Large intestine (tissue), 3 donors: ENCODE data around the gene ING4. TPM values are rescaled to one million over a fixed set of nuclear protein-coding genes. Genes with fewer than 3 reads are reported as not detected.

ENCODE experiments used
- DNase-seq, 2 donors: peaks; one replicate each; pipeline versions ENCODE4 v3.0.0 to v3.0.0-alpha.2; 2013
- H3K27ac ChIP-seq: one replicate; pipeline ENCODE4 v1.5.1; 2013; ENCODE audit warnings: low read length
- H3K27me3 ChIP-seq: 2 replicates; pipeline ENCODE4 v1.6.1; 2013; ENCODE audit warnings: low read length; ENCODE audit not compliant: control insufficient read depth, insufficient read depth
- H3K36me3 ChIP-seq: 2 replicates; pipeline ENCODE4 v1.6.1; 2013; ENCODE audit warnings: low read length; ENCODE audit not compliant: control insufficient read depth, insufficient read depth
- H3K4me1 ChIP-seq: one replicate; pipeline ENCODE4 v1.6.1; 2013; ENCODE audit warnings: low read length; ENCODE audit not compliant: control insufficient read depth, insufficient read depth
- H3K4me3 ChIP-seq: one replicate; pipeline ENCODE4 v1.5.1; 2013; ENCODE audit warnings: low read length
- H3K9me3 ChIP-seq: one replicate; pipeline ENCODE4 v1.6.1; 2013; ENCODE audit warnings: mild to moderate bottlenecking, low read depth, low read length, moderate library complexity; ENCODE audit not compliant: control insufficient read depth
- WGBS: methylation state at CpG from one replicate; pipeline ENCODE4 v1.1.5; 2013; ENCODE audit warnings: low lambda C conversion rate; ENCODE audit not compliant: insufficient coverage; 5-methylcytosine and 5-hydroxymethylcytosine counted together
- polyA plus RNA-seq: library from polyadenylated mRNA; unstranded; fragments of 120-200 nt; gene quantifications from one replicate; pipeline ENCODE4 v1.2.1, GENCODE V29; 2013

ING4 gene
- polyA plus RNA-seq, 1 donor: 61.1 TPM

DNA sequence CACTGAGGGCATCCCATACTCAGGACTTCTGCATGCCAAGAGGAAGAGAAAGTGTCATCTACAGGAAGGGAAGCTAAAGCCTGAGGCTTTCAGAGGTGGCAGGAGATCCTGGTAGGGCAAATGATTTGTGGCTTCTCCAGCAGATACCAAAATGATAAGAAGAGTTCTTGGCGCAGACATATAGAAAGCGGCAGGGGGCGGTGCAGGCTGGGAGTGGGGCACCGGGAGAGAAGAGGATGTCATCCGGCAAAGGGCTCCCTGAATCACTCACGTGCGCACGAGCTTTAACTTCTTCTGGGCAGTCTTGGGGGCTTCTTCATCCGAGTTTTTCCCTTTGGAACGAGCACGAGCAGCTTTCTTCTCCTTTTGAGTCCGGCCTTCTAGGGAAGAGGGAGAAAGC lies 10.5 kb downstream of the ING4 start:
- no peaks in the 10 kb centered on the region for H3K9me3 ChIP-seq
- WGBS: no CpG with 5 or more reads among the region's 12 CpGs
- DNase-seq: no peak
- H3K36me3 ChIP-seq: peaks cover 67% of the 10 kb centered on the region
- H3K27ac ChIP-seq: no peak overlapping the region
- no peak overlapping the region for H3K4me3 ChIP-seq
- no peaks in the 10 kb centered on the region for H3K27me3 ChIP-seq
- H3K4me1 ChIP-seq: no peaks in the 10 kb centered on the region

DNA sequence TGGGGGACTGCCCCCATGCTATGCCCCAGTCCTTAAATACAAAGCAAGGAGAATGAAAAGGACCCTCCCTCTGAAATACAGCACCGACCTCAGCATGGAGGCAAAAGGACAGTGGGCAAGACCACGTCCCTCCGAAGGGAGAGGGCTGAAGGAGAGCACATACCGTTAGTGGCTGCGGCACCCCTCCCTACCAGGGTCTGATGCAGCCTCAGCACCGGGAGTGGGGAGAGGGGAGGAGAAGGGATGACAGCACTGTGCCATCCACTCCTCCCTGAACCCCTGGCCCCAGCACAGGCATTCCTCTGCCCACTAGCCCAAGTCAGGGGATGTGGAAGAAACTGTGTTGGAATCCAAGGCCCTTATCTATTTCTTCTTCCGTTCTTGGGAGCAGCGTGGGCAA lies 12.1 kb downstream of the ING4 start:
- Histone ChIP-seq H3K4me1 (peaks cover 5% of the 10 kb centered on the region), H3K27ac (no peak overlapping the region), H3K4me3 (no peak overlapping the region), H3K9me3 (no peaks in the 10 kb centered on the region), H3K36me3 (peaks cover 57% of the 10 kb centered on the region), H3K27me3 (no peaks in the 10 kb centered on the region)
- WGBS: no CpG with 5 or more reads among the region's 8 CpGs
- no peak for DNase-seq

DNA sequence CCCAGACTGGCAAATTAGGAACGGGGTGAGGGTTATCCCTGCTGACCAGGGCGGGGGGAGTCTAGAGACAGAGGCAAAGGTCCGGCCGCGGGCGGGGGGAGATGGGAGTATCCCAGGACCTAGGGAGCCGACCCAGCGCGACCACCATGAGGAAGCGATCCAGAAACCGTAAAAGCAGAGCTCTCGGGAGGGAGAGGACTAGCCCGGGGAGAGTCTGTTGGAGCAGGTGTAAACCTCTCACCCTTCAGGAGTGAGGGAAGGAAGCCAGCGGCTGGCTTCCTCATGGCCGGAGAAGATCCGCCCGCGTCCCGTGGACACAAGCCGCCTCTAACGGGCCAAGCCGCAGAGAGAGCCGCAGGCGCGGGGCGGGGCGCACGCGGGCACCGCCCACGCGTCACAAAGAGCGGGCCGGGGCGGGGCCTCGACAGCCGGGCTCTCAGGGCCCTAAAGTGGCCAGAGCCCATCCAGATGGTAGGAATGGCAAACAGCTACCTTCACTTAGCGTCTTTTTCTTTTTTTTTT lies 15.8 kb downstream of the ING4 start, which contains the start of gene ACRBP:
ACRBP (minus strand) TSS at position 350 of the 522 bp plus-strand sequence; CDS start at position 284, 66 bp downstream.
- H3K36me3 ChIP-seq: peaks cover 25% of the 10 kb centered on the region
- H3K27ac ChIP-seq: no peak within 1 kb of the TSS
- H3K27me3 ChIP-seq: no peaks in the 10 kb centered on the region
- DNase-seq: peak; percentile 50 to 67
- no peaks in the 10 kb centered on the region for H3K9me3 ChIP-seq
- peak within 1 kb of the TSS; percentile 48 for H3K4me3 ChIP-seq
- no CpG with 5 or more reads among the region's 38 CpGs for WGBS
- peaks cover 5% of the 10 kb centered on the region for H3K4me1 ChIP-seq

DNA sequence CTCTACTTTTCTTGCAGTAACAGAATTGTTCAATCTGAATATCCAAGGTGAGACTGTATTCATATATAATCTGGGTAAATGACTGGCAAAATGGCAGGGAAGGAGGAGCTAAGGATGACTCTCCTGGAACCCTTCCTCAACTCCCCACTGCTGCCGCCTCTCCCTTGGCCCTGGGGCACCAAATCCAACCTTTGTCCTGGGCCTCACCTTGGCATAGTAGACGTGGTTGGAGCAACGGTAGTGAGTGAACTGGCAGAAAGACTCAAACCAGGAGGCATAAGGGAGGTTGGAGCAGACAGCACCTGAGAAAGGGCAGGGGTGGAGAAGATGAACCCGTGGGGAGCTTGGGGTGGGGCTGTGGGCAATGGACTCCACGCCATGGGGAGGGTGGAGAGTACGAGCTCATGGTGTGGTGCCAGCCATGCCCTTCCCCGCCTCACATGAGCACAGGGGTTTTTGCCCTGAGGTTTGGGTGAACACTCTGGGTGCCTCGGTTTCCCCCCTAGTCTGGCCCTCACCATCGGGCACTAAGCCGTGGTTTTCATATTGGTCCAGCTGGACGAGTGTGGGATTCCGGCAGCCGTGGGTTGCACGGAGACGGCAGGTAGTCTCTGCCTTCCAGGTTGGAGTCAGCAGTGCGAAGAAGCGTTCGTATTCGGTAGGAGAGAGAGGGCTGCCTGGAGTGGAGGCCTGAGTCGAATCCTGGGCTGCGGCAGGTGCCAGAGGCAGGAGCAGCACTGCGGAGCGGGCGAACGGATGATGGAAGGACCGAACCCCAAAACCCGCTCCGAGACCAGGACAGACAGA lies 16.4 kb downstream of the ING4 start:
- Histone ChIP-seq H3K27ac (no peak overlapping the region), H3K9me3 (no peaks in the 10 kb centered on the region), H3K27me3 (no peaks in the 10 kb centered on the region), H3K4me3 (peak overlapping the region; percentile 48), H3K4me1 (peaks cover 5% of the 10 kb centered on the region), H3K36me3 (peaks cover 21% of the 10 kb centered on the region)
- DNase-seq: no peak
- WGBS: no CpG with 5 or more reads among the region's 28 CpGs

DNA sequence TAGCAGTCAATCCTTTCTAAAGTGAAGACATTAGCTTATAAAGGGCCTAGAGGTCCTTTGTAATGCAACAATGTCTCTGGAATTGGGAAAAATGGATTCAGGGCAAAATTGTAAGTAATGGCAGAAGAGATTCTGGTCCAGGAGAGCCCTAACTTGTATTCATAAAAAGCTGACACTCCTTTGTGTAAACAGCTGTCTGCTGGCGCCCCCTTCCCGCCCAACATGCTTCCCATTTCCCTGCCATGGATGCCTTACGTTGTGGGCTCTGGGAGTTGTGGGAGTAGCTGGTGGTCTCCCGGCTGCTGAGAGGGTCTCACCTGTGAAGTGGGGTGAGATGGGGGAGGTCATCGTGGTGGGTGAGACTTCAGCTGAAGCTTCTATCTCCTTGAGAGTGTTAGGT lies 18.0 kb downstream of the ING4 start:
- Histone ChIP-seq H3K9me3 (no peaks in the 10 kb centered on the region), H3K4me1 (peaks cover 7% of the 10 kb centered on the region), H3K27me3 (no peaks in the 10 kb centered on the region), H3K27ac (no peak overlapping the region), H3K4me3 (no peak overlapping the region), H3K36me3 (peaks cover 6% of the 10 kb centered on the region)
- peak in 1 of 2 donors; percentile 62 for DNase-seq
- no CpG with 5 or more reads among the region's 5 CpGs for whole genome bisulfite sequencing

DNA sequence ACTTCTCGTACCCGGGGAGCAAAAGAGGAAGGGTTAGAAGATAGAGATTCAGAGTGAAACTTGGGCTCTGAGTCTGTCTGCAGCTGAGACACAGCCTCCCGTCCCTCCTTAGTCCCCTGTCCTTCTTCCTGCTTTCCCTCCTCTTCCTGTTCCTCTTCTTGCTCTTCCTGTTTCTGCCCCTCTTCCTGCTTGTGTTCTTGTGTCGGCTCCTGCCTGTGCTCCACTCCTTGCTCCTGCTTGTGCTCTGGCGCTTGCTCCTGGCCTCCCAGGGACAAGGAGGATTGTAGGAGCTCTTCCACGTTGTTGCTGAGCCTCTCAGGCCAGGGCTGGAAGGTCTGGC lies 18.7 kb downstream of the ING4 start:
- no CpG with 5 or more reads among the region's 6 CpGs for WGBS
- Histone ChIP-seq H3K4me1 (peaks cover 13% of the 10 kb centered on the region), H3K4me3 (no peak overlapping the region)

DNA sequence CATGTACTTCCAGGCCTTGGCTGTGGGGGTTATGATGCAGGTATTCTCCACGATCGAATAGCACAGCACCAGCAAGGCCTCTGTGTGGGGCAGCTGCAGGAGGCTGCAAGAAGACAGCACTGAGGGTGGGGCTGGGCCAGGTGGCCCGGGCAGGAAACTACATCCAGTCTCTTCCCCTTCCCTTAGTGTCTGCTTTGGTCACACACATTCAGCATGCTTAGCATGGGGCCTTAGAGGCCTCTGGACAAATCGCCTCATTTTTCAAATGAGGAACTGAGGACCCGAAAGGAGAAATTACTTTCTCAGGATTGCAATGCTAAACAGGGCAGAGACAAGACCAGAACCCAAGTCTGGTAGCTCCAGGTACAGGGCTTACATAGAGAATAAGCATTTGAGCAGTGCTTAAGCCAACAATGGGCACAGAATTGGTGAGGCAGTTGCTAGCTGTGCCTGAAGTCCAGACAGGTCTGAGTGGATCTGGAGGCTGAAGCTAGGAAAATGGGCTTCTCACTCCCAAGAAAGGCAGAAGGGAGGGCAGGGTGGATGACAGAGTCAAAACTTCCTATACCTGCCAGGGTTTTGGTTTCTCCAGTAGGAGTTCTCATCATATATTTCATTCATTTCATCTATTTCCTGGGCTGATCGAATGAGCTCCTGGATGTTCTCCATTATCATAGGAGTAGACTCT lies 19.2 kb downstream of the ING4 start:
- H3K36me3 ChIP-seq: peaks cover 6% of the 10 kb centered on the region
- H3K9me3 ChIP-seq: no peaks in the 10 kb centered on the region
- no peak overlapping the region for H3K4me3 ChIP-seq
- peaks cover 18% of the 10 kb centered on the region for H3K4me1 ChIP-seq
- no peak for DNase-seq
- H3K27ac ChIP-seq: no peak overlapping the region
- 100% methylated on average over 1 of the region's 6 CpGs for WGBS
- H3K27me3 ChIP-seq: no peaks in the 10 kb centered on the region

More for the DNA sequence above, 18.7 kb downstream of the ING4 start:
- DNase-seq: no peak
- H3K27me3 ChIP-seq: no peaks in the 10 kb centered on the region
- no peak overlapping the region for H3K27ac ChIP-seq
- no peaks in the 10 kb centered on the region for H3K9me3 ChIP-seq
- H3K36me3 ChIP-seq: peaks cover 6% of the 10 kb centered on the region

DNA sequence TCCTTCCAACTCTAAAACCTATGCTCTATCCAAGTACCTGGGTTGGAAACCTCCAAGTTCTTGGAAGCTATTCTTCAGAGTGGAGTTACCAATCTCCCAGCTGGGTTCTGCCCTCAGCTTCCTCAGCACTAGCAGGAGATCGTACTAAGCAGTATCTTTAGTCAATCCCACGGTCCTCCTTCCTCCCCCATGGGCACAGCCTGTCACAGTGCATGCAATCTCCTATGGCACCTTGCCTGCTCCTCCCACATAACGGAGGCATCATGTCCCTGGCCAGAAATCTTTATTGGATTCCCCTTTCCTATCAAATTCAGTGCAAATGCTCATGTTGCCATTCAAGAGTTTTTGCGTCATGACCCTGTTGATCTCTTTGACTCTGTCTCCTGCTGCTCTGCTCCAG lies 21.8 kb downstream of the ING4 start:
- no peak overlapping the region for H3K4me3 ChIP-seq
- DNase-seq: no peak
- whole genome bisulfite sequencing: 83% methylated on average over 1 of the region's 4 CpGs
- no peaks in the 10 kb centered on the region for H3K9me3 ChIP-seq
- H3K4me1 ChIP-seq: peaks cover 21% of the 10 kb centered on the region
- no peaks in the 10 kb centered on the region for H3K27me3 ChIP-seq
- H3K27ac ChIP-seq: no peak overlapping the region
- no peaks in the 10 kb centered on the region for H3K36me3 ChIP-seq

DNA sequence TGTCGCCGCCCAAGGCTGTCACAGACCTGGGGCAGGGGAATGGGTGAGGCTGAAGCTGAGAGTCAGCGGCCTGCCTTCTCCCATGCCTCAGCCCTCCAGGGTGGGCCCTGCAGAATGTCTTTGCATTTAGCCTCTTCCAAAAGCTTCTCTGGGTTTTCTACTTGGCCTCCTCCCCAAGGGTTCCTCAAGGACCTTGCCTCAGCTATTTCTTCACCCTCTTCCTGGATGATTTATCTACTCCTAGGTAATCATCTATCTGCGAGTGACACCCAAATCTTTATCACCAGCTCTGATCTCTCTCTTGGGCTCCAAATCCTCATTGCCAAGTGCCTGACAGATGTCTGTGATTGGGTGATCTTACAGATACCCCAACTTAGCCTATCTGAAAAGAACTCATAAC lies 22.4 kb downstream of the ING4 start:
- H3K27me3 ChIP-seq: no peaks in the 10 kb centered on the region
- H3K4me1 ChIP-seq: peaks cover 24% of the 10 kb centered on the region
- H3K27ac ChIP-seq: no peak overlapping the region
- no peak overlapping the region for H3K4me3 ChIP-seq
- DNase-seq: no peak
- no peaks in the 10 kb centered on the region for H3K36me3 ChIP-seq
- no CpG with 5 or more reads among the region's 4 CpGs for WGBS
- no peaks in the 10 kb centered on the region for H3K9me3 ChIP-seq

DNA sequence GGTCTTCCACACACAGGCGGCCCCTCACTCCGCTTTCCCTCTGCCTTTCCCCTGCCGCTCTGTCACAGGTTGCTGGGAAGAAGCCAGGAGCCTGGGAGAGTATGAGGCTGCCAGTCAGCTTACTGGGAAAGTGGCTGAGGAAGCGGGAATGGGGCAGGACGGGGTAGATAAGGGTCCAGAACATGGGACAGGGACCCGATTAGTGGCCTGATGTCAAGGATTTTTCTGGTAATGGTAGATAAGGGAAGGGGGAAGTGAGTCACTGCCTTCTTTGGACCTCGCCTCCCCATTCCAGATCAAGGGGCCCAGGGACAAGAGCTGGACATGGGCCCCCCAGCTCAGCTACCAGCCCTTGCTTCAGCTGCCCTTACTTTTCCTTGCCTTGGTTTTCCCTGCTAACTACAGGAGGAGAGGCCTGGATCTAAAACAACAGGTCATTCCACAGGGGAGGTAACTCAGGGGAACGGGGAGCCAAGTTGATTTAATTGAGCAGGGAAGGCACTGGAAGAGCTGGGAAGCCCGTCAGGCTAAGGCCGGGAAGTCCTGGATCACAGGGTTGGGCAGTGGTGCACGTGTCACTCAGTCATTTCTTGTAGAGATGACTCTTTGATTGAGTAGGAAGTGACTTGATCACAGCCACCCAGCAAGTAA lies 23.6 kb downstream of the ING4 start:
- no peaks in the 10 kb centered on the region for H3K36me3 ChIP-seq
- no peak overlapping the region for H3K4me3 ChIP-seq
- peak overlapping the region; percentile 25 for H3K27ac ChIP-seq
- H3K27me3 ChIP-seq: no peaks in the 10 kb centered on the region
- H3K9me3 ChIP-seq: no peaks in the 10 kb centered on the region
- H3K4me1 ChIP-seq: peaks cover 31% of the 10 kb centered on the region
- DNase-seq: peak in 1 of 2 donors; percentile 77
- no CpG with 5 or more reads among the region's 11 CpGs for WGBS
